ENCODE data around the gene FTL.

Gene FTL

DNA sequence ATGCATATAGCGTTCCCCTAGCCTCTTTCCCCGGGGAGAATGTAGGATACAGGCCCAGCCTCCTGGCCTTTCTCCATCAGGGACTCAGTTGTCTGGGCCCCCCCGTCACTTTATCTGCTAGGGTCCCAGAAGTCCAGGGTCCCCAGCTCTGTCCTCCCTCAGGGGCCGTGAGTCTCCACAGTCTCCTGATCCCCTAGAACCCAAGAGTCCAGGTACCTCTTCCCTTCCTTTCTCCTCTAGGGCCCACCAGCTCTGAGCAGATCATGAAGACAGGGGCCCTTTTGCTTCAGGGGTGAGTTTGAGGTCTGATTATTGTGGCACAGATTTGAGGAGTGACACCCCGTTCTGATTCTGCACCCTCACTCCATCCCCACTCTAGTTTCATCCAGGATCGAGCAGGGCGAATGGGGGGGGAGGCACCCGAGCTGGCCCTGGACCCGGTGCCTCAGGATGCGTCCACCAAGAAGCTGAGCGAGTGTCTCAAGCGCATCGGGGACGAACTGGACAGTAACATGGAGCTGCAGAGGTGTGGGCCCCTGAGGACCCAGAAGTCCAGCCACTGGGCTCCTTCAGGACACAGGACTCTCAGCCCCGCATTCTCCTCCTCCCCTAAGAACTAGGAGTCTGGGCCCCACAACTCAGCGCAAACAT, 9.7 kb upstream of the FTL start:
- TF ChIP-seq, protein P1, sequence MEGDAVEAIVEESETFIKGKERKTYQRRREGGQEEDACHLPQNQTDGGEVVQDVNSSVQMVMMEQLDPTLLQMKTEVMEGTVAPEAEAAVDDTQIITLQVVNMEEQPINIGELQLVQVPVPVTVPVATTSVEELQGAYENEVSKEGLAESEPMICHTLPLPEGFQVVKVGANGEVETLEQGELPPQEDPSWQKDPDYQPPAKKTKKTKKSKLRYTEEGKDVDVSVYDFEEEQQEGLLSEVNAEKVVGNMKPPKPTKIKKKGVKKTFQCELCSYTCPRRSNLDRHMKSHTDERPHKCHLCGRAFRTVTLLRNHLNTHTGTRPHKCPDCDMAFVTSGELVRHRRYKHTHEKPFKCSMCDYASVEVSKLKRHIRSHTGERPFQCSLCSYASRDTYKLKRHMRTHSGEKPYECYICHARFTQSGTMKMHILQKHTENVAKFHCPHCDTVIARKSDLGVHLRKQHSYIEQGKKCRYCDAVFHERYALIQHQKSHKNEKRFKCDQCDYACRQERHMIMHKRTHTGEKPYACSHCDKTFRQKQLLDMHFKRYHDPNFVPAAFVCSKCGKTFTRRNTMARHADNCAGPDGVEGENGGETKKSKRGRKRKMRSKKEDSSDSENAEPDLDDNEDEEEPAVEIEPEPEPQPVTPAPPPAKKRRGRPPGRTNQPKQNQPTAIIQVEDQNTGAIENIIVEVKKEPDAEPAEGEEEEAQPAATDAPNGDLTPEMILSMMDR (conservative IDR thresholded peaks at IDR 0.05) = no peak
- H3K27ac ChIP-seq = peak overlapping the region; percentile 86

DNA sequence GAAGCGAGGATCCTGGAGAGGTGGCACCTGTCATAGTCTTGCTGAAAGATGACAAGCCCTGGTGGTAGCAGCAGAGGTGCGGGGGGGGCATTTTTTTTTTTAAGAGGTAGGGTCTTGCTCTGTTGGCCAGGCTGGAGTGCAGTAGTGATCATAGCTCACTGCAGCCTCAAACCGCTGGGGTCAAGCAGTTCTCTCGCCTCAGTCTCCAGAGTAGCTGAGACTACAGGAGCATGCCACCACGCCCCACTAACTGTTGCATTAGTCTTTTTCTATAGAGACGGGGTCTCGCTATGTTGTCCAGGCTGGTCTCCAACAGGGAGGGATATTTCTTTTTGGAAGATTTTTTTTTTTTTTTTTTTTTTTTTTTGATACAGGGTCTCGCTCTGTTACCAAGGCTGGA, 7.1 kb upstream of the FTL start:
- TF ChIP-seq, protein P1 (conservative IDR thresholded peaks at IDR 0.05) = no peak
- H3K27ac ChIP-seq = no peak overlapping the region

DNA sequence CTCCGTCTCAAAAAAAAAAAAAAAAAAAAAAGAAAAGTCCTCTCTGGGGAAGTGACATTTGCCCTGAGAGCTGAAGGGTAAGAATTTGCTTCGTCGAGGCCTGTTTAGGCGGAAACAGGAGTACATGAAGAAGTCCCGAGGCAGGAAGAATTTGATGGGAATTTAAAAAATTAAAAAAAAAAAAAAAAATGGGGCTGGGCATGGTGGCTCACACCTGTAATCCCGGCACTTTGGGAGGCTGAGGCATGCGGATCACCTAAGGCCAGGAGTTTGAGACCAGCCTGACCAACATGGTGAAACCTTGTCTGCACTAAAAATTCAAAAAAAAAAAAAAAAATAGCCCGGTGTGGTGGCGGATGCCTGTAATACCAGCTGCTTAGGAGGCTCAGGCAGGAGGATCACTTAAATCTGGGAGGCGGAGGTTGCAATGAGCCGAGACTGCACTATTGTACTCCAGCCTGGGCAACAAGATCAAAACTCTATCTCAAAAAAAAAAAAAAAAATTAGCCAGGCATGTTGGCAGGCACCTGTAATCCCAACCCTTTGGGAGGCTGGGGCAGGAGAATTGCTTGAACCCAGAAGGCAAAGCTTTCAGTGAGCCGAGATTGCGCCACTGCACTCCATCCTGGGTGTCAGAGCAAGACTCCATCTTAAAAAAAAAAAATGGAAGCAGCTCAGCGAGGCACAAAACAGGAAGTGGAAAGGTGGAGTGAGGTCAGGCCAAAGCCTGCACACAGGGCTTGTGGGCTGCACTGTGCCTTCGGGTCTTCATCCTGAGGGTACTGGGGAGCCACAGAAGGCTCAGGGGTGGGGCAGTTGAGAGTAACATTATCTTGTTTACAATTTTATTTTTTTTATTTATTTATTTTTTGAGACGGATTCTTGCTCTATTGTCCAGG, 5.5 kb upstream of the FTL start:
- no peak overlapping the region for H3K27ac ChIP-seq
- TF ChIP-seq, protein P1 (conservative IDR thresholded peaks at IDR 0.05) = no peak

DNA sequence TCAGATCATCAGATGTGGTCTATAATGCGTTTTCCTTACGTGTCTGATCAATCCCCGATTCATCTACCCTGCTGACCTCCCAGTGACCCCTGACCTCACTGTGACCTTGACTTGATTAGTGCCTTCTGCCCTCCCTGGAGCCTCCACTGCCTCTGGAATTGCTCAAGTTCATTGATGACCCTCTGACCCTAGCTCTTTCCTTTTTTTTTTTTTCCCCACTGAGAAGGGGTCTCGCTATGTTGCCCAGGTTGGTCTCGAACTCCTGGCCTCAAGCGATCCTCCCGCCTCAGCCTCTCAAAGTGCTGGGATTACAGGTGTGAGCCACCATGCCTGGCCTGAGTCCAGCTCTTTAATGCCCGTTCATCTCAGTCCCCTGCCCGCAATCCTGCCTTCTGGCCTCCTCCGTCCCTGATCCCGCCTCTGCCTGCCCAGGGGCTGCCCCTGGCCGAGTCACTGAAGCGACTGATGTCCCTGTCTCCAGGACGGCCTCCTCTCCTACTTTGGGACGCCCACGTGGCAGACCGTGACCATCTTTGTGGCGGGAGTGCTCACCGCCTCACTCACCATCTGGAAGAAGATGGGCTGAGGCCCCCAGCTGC, 4.0 kb upstream of the FTL start:
- no peak overlapping the region for H3K27ac ChIP-seq
- TF ChIP-seq, protein P1 (conservative IDR thresholded peaks at IDR 0.05) = no peak

DNA sequence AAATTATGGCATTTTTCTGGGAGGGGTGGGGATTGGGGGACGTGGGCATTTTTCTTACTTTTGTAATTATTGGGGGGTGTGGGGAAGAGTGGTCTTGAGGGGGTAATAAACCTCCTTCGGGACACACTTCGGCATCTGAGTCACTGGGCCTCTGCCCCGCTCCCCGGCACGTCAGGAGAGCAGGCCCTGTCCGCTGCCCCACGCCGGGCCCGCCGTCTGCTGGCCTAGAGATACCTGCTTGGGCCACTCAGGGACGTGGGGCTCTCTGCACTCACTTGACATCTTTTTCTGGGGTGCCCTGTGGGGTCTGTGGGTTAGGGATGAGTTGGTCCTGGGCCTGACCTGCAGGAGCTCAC, 3.5 kb upstream of the FTL start:
- H3K27ac ChIP-seq = no peak overlapping the region
- TF ChIP-seq, protein P1 (conservative IDR thresholded peaks at IDR 0.05) = no peak

DNA sequence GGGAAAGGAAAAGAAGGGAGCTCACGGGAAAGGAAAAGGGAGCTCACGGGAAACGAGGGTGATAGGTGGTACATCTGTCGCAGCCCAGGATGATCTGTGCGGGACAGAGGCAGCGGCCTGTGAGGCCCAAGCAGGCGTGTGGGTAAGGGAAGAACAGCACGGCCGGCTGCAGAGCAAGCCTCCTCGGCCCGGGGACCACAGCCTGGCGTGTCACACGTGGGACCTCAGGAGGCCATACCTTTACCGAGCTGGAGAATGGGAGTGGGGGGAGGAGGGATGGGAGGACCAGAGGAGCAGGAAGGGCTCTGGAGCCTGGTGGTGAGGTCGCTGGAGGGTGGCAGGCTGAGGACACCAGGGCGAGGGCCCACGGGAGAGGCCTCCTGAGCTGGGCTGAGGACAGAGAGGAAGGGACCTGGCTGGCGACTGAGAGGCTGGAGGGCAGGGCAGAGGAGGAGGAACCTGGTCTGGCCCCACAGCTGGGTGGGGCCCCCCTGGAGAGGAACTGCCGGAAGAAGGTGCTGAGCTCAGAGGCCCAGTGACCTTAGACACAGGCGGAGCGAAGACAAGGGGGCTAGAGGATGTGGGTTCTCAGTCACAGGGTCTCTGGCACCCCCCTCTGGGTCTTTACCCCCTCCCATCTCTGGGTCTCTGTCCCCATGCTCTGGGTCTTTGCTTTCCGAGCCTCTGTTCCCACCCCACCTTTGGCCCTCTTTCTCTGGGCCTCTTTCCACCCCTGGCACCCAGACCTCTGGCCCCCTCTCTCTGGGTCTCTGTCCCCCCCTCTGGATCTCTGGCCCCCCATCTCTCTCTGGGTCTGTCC, 2.9 kb upstream of the FTL start:
- H3K27ac ChIP-seq = no peak overlapping the region
- TF ChIP-seq, protein P1 (conservative IDR thresholded peaks at IDR 0.05) = no peak

DNA sequence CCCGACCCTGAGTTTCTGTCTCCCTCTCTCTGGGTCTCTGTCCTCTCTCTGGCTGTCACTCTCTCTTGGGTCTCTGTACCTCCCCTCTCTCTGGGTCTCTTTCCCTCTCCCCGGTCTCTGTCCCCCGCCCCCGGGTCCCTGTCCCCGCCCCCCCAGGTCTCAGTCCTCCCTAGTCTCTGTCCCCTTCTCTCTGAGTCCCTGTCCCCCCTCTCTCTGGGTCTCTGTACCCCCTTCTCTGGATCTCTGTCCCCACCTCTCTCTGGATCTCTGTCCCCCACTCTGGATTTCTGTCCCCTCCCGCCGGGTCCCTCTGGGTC, 2.3 kb upstream of the FTL start:
- H3K27ac ChIP-seq = no peak overlapping the region
- TF ChIP-seq, protein P1 (conservative IDR thresholded peaks at IDR 0.05) = no peak
